Measurements from ENCODE around the gene TMEM9.
A peak's percentile ranks its signal among the peaks of the same experiment; 100 is the strongest.

The TMEM9 gene

GRCh38 chr1:201184307-201185122 is 30.2 kb upstream of the TMEM9 start:
- no peaks in the 10 kb centered on the region for H3K9me3 ChIP-seq (ENCODE audit: control insufficient read depth, insufficient read depth, low read depth, low read length)
- ChIA-PET POLR2A (interaction anchor here (0.9 kb wide), 1 partner anchor 13 kb away, joined by 3 read pairs; no protein-coding TSS in a partner anchor), CTCF (interaction anchor here (0.6 to 1.7 kb wide), 10 partner anchors 12 to 636 kb away, joined by 3 to 7 read pairs (median 4); no protein-coding TSS in a partner anchor)
- no peaks in the 10 kb centered on the region for H3K36me3 ChIP-seq (ENCODE audit: control insufficient read depth in 2 of 2, insufficient read depth in 1 of 2, low read length in 2 of 2)
- H3K27ac ChIP-seq (ENCODE audit: extremely low read depth, low read depth, low read length) = no peak overlapping the region
- H3K4me3 ChIP-seq (ENCODE audit: low read depth, low read length) = no peak overlapping the region
- H3K4me1 ChIP-seq (ENCODE audit: control insufficient read depth, insufficient read depth, low read length) = no peaks in the 10 kb centered on the region
- TF ChIP-seq BCL11A (tag by site-specific recombination; IDR thresholded peaks at IDR 0.05; ENCODE audit: low read depth) = no peak
- no peak for TF ChIP-seq RBAK (tag by site-specific recombination; IDR thresholded peaks at IDR 0.05)
- TF ChIP-seq ZNF600 (tag by site-specific recombination; IDR thresholded peaks at IDR 0.05) = peak; percentile 88
- no peak for TF ChIP-seq WT1 (tag by site-specific recombination; IDR thresholded peaks at IDR 0.05)
- no peak for TF ChIP-seq ZNF701 (tag by site-specific recombination; IDR thresholded peaks at IDR 0.05)
- TF ChIP-seq ZNF660 (tag by site-specific recombination; IDR thresholded peaks at IDR 0.05) = no peak
- TF ChIP-seq, protein P1, sequence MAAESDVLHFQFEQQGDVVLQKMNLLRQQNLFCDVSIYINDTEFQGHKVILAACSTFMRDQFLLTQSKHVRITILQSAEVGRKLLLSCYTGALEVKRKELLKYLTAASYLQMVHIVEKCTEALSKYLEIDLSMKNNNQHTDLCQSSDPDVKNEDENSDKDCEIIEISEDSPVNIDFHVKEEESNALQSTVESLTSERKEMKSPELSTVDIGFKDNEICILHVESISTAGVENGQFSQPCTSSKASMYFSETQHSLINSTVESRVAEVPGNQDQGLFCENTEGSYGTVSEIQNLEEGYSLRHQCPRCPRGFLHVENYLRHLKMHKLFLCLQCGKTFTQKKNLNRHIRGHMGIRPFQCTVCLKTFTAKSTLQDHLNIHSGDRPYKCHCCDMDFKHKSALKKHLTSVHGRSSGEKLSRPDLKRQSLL (tag by site-specific recombination; IDR thresholded peaks at IDR 0.05) = no peak
- TF ChIP-seq ZFHX2 (tag by site-specific recombination; conservative IDR thresholded peaks at IDR 0.05) = peak; percentile 71
- 0 out of 2 replicates have a peak, but pooled peaks have one; percentile 67 for TF ChIP-seq ZNF561 (tag by site-specific recombination; IDR thresholded peaks at IDR 0.05; ENCODE audit: borderline replicate concordance)
- no peak for TF ChIP-seq FEZF1 (tag by site-specific recombination; IDR thresholded peaks at IDR 0.05)
- TF ChIP-seq GLIS1 (tag by site-specific recombination; IDR thresholded peaks at IDR 0.05) = peak; percentile 89
- no peak for TF ChIP-seq ZNF37A (tag by site-specific recombination; IDR thresholded peaks at IDR 0.05)
- TF ChIP-seq ZIC2 (tag by site-specific recombination; IDR thresholded peaks at IDR 0.05) = peak; percentile 86
- TF ChIP-seq ZNF10 (tag by site-specific recombination; IDR thresholded peaks at IDR 0.05) = no peak
- TF ChIP-seq TRIM28 (IDR thresholded peaks at IDR 0.05; ENCODE audit: borderline replicate concordance, low read length) = peak; percentile 26; the same call in 1 of the 2 replicates
- 0 out of 2 replicates have a peak, but pooled peaks have one; percentile 49 for TF ChIP-seq ZBTB17 (tag by site-specific recombination; IDR thresholded peaks at IDR 0.05)
- TF ChIP-seq ZNF221 (tag by site-specific recombination; IDR thresholded peaks at IDR 0.05; ENCODE audit: borderline replicate concordance) = no peak
- TF ChIP-seq, protein P2, sequence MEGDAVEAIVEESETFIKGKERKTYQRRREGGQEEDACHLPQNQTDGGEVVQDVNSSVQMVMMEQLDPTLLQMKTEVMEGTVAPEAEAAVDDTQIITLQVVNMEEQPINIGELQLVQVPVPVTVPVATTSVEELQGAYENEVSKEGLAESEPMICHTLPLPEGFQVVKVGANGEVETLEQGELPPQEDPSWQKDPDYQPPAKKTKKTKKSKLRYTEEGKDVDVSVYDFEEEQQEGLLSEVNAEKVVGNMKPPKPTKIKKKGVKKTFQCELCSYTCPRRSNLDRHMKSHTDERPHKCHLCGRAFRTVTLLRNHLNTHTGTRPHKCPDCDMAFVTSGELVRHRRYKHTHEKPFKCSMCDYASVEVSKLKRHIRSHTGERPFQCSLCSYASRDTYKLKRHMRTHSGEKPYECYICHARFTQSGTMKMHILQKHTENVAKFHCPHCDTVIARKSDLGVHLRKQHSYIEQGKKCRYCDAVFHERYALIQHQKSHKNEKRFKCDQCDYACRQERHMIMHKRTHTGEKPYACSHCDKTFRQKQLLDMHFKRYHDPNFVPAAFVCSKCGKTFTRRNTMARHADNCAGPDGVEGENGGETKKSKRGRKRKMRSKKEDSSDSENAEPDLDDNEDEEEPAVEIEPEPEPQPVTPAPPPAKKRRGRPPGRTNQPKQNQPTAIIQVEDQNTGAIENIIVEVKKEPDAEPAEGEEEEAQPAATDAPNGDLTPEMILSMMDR (tag by site-specific recombination; IDR thresholded peaks at IDR 0.05) = peak; percentile 69

DNA sequence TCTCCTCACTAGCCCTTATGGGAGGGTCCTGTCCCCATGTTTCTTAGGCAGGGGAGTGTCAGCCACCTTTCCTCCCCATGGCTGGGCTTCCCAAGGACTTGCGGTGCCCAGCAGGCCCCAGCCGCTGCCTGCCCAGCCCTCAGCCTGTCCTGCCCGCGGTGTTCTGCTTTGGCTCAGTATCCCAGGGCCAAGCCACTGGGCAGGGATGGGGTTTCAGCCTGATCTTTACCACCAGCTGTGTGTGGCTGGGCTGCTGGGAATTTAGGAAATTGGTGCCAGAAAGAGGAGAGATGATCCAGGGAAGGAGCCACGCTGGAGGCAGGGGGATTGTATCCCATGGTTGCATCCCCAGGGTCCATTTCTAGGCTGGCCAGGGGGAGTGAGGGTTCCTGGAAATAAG is 29.5 kb upstream of the TMEM9 start:
- no peaks in the 10 kb centered on the region for H3K9me3 ChIP-seq (ENCODE audit: control insufficient read depth, insufficient read depth, low read depth, low read length)
- H3K27ac ChIP-seq (ENCODE audit: extremely low read depth, low read depth, low read length) = no peak overlapping the region
- ChIA-PET POLR2A (no interaction called here), CTCF (interaction anchor here (0.6 to 1.7 kb wide), 4 partner anchors 33 to 562 kb away, joined by 3 to 5 read pairs (median 3); no protein-coding TSS in a partner anchor)
- no peaks in the 10 kb centered on the region for H3K4me1 ChIP-seq (ENCODE audit: control insufficient read depth, insufficient read depth, low read length)
- H3K36me3 ChIP-seq (ENCODE audit: control insufficient read depth in 2 of 2, insufficient read depth in 1 of 2, low read length in 2 of 2) = no peaks in the 10 kb centered on the region
- no peak overlapping the region for H3K4me3 ChIP-seq (ENCODE audit: low read depth, low read length)
- TF ChIP-seq, protein P3, sequence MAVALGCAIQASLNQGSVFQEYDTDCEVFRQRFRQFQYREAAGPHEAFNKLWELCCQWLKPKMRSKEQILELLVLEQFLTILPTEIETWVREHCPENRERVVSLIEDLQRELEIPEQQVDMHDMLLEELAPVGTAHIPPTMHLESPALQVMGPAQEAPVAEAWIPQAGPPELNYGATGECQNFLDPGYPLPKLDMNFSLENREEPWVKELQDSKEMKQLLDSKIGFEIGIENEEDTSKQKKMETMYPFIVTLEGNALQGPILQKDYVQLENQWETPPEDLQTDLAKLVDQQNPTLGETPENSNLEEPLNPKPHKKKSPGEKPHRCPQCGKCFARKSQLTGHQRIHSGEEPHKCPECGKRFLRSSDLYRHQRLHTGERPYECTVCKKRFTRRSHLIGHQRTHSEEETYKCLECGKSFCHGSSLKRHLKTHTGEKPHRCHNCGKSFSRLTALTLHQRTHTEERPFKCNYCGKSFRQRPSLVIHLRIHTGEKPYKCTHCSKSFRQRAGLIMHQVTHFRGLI (tag by site-specific recombination; IDR thresholded peaks at IDR 0.05) = peak; percentile 44; the same call in 1 of the 2 replicates
- TF ChIP-seq ZNF174 (tag by site-specific recombination; IDR thresholded peaks at IDR 0.05) = no peak
- no peak for TF ChIP-seq TCF7L2 (IDR thresholded peaks at IDR 0.05; ENCODE audit: borderline replicate concordance, low read depth, low read length)
- no peak for TF ChIP-seq ZFP41 (tag by site-specific recombination; IDR thresholded peaks at IDR 0.05; ENCODE audit: borderline replicate concordance)
- TF ChIP-seq ZIC2 (tag by site-specific recombination; IDR thresholded peaks at IDR 0.05) = peak; percentile 69

Measured in HEK293 (cell line).